Liver (tissue), 2 donors: ENCODE results near the gene GPR107.

Experiments used
- TAF1 ChIP-seq: conservative IDR thresholded peaks from 2 replicates; pipeline ENCODE4 v1.6.1; 2016; ENCODE audit warnings: antibody characterized with exemption, mild to moderate bottlenecking
- YY1 ChIP-seq: IDR thresholded peaks from 2 replicates; pipeline ENCODE4 v1.6.1; 2016; ENCODE audit warnings: antibody characterized with exemption, mild to moderate bottlenecking
- TF ChIP-seq, protein P1 (sequence below): IDR thresholded peaks from 2 replicates; pipeline ENCODE4 v1.6.1; 2016; ENCODE audit warnings: antibody characterized with exemption
- donor health status: healthy.

- TF ChIP-seq TAF1 (no peak), YY1 (no peak)
- TF ChIP-seq, protein P1, sequence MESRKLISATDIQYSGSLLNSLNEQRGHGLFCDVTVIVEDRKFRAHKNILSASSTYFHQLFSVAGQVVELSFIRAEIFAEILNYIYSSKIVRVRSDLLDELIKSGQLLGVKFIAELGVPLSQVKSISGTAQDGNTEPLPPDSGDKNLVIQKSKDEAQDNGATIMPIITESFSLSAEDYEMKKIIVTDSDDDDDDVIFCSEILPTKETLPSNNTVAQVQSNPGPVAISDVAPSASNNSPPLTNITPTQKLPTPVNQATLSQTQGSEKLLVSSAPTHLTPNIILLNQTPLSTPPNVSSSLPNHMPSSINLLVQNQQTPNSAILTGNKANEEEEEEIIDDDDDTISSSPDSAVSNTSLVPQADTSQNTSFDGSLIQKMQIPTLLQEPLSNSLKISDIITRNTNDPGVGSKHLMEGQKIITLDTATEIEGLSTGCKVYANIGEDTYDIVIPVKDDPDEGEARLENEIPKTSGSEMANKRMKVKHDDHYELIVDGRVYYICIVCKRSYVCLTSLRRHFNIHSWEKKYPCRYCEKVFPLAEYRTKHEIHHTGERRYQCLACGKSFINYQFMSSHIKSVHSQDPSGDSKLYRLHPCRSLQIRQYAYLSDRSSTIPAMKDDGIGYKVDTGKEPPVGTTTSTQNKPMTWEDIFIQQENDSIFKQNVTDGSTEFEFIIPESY, result no peak
Observed at GRCh38 chr9:130104491-130105193, 50.9 kb downstream of the GPR107 start.
